ENCODE results near the gene CDK14.

GRCh38 chr7:90920336-90920735 lies 324.2 kb downstream of the CDK14 start:
- TF ChIP-seq CTCF (IDR thresholded peaks at IDR 0.05; ENCODE audit: low read depth, low read length, missing input control) (no peak), RXRA (IDR thresholded peaks at IDR 0.05) (no peak), TAF1 (conservative IDR thresholded peaks at IDR 0.05) (no peak), MAX (IDR thresholded peaks at IDR 0.05) (no peak), SP1 (IDR thresholded peaks at IDR 0.05) (no peak), REST (IDR thresholded peaks at IDR 0.05) (no peak), HNF4G (IDR thresholded peaks at IDR 0.05) (no peak), ATF3 (IDR thresholded peaks at IDR 0.05) (no peak), RAD21 (IDR thresholded peaks at IDR 0.05) (no peak), YY1 (IDR thresholded peaks at IDR 0.05) (no peak)
